Measurements from ENCODE around the gene TOM1L1. TPM values are rescaled to one million over a fixed set of nuclear protein-coding genes. Genes with fewer than 3 reads are reported as not detected.

The TOM1L1 gene
- total RNA-seq, 1 experiment from 2014 or later: 55.4 TPM

- CTCF ChIA-PET: no interaction called here
- no peak for TF ChIP-seq EZH2 (IDR thresholded peaks at IDR 0.05; ENCODE audit: borderline replicate concordance, low read depth, low read length, poor library complexity, severe bottlenecking)
- no peaks in the 10 kb centered on the region for H3K36me3 ChIP-seq (ENCODE audit: insufficient read depth, low read length, poor library complexity, severe bottlenecking)
- no TSS peak for BruUV-seq (replicated peaks)
- no peaks in the 10 kb centered on the region for H3K9me3 ChIP-seq (ENCODE audit: low read depth, low read length, poor library complexity, severe bottlenecking)
- POLR2A ChIA-PET (ENCODE audit: low non-redundant PET): no interaction called here
- intact Hi-C loops (cut with micrococcal nuclease; ENCODE audit: unreplicated experiment): loop anchor here (10.0 kb wide), 2 partner anchors 474 to 724 kb away; no protein-coding TSS in a partner anchor
- no peak overlapping the region for H3K4me3 ChIP-seq (ENCODE audit: low read depth, low read length, poor library complexity, severe bottlenecking)
- peaks cover 9% of the 10 kb centered on the region for H3K4me1 ChIP-seq (ENCODE audit: insufficient read depth, low read length, poor library complexity, severe bottlenecking)
- no peaks in the 10 kb centered on the region for H3K27me3 ChIP-seq (replicated peaks; ENCODE audit: insufficient read depth, low read depth, low read length, poor library complexity)
- DNase-seq (ENCODE audit: low spot score): no peak
- H3K27ac ChIP-seq (ENCODE audit: low read depth, low read length, poor library complexity, severe bottlenecking): no peak overlapping the region
These were observed 1.5 kb upstream of the TOM1L1 start for GRCh38 chr17:54899201-54899600.

GRCh38 chr17:54899721-54900456 lies 763 bp upstream of the TOM1L1 start:
- H3K27ac ChIP-seq (ENCODE audit: low read depth, low read length, poor library complexity, severe bottlenecking): no peak overlapping the region
- H3K9me3 ChIP-seq (ENCODE audit: low read depth, low read length, poor library complexity, severe bottlenecking): no peaks in the 10 kb centered on the region
- H3K4me1 ChIP-seq (ENCODE audit: insufficient read depth, low read length, poor library complexity, severe bottlenecking): peaks cover 9% of the 10 kb centered on the region
- peak; percentile 12 for DNase-seq (ENCODE audit: low spot score)
- no peaks in the 10 kb centered on the region for H3K27me3 ChIP-seq (replicated peaks; ENCODE audit: insufficient read depth, low read depth, low read length, poor library complexity)
- ChIA-PET POLR2A (ENCODE audit: low non-redundant PET) (no interaction called here), CTCF (no interaction called here)
- H3K36me3 ChIP-seq (ENCODE audit: insufficient read depth, low read length, poor library complexity, severe bottlenecking): no peaks in the 10 kb centered on the region
- no TSS peak for BruUV-seq (replicated peaks)
- intact Hi-C loops (cut with micrococcal nuclease; ENCODE audit: unreplicated experiment): loop anchor here (10.0 kb wide), 2 partner anchors 475 to 725 kb away; no protein-coding TSS in a partner anchor
- peak overlapping the region; percentile 74 for H3K4me3 ChIP-seq (ENCODE audit: low read depth, low read length, poor library complexity, severe bottlenecking)
- TF ChIP-seq, protein P1, sequence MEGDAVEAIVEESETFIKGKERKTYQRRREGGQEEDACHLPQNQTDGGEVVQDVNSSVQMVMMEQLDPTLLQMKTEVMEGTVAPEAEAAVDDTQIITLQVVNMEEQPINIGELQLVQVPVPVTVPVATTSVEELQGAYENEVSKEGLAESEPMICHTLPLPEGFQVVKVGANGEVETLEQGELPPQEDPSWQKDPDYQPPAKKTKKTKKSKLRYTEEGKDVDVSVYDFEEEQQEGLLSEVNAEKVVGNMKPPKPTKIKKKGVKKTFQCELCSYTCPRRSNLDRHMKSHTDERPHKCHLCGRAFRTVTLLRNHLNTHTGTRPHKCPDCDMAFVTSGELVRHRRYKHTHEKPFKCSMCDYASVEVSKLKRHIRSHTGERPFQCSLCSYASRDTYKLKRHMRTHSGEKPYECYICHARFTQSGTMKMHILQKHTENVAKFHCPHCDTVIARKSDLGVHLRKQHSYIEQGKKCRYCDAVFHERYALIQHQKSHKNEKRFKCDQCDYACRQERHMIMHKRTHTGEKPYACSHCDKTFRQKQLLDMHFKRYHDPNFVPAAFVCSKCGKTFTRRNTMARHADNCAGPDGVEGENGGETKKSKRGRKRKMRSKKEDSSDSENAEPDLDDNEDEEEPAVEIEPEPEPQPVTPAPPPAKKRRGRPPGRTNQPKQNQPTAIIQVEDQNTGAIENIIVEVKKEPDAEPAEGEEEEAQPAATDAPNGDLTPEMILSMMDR (conservative IDR thresholded peaks at IDR 0.05; ENCODE audit: low read depth, low read length): no peak
- no peak for TF ChIP-seq EZH2 (IDR thresholded peaks at IDR 0.05; ENCODE audit: borderline replicate concordance, low read depth, low read length, poor library complexity, severe bottlenecking)

- H3K4me3 ChIP-seq (ENCODE audit: low read depth, low read length, poor library complexity, severe bottlenecking): peak overlapping the region; percentile 74
- no peaks in the 10 kb centered on the region for H3K27me3 ChIP-seq (replicated peaks; ENCODE audit: insufficient read depth, low read depth, low read length, poor library complexity)
- H3K4me1 ChIP-seq (ENCODE audit: insufficient read depth, low read length, poor library complexity, severe bottlenecking): peaks cover 9% of the 10 kb centered on the region
- H3K27ac ChIP-seq (ENCODE audit: low read depth, low read length, poor library complexity, severe bottlenecking): peak overlapping the region; percentile 75
- peak; percentile 81 for DNase-seq (ENCODE audit: low spot score)
- H3K9me3 ChIP-seq (ENCODE audit: low read depth, low read length, poor library complexity, severe bottlenecking): no peaks in the 10 kb centered on the region
- peaks cover 5% of the 10 kb centered on the region for H3K36me3 ChIP-seq (ENCODE audit: insufficient read depth, low read length, poor library complexity, severe bottlenecking)
- TF ChIP-seq EZH2 (IDR thresholded peaks at IDR 0.05; ENCODE audit: borderline replicate concordance, low read depth, low read length, poor library complexity, severe bottlenecking): no peak
- TF ChIP-seq, protein P1 (conservative IDR thresholded peaks at IDR 0.05; ENCODE audit: low read depth, low read length): no peak
- POLR2A ChIA-PET (ENCODE audit: low non-redundant PET): no interaction called here
- TSS peak; percentile 46 for BruUV-seq (replicated peaks)
- CTCF ChIA-PET: no interaction called here
- intact Hi-C loops (cut with micrococcal nuclease; ENCODE audit: unreplicated experiment): no loop called here
These were observed 674 bp downstream of the TOM1L1 start for GRCh38 chr17:54901230-54901822.

Measured in A673 (cell line).